ENCODE measurements around the gene SEC62.

SEC62 gene

DNA sequence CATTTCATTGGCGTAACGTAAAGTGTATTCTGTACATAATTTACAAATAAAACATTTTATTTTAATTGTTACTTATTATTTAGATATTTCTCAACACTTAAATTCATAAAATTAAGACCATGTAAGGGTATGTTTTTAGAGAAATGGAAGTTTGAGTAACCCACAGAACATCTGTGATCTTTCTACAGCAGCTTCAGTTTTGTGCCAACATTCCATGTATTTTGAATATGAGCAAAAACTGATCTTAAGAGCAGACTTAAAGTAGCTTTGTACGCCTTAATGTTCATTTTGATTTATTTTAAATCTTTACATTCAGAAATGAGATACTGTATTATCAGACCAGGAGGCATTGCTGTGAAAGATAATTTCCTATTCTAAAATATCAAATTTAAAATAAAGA is 27.2 kb downstream of the SEC62 start:
- peaks cover 13% of the 10 kb centered on the region for H3K4me1 ChIP-seq (ENCODE audit: low read depth, poor library complexity, severe bottlenecking)
- H2AFZ ChIP-seq (ENCODE audit: low read depth), result no peak overlapping the region
- no peak for TF ChIP-seq CTCF (conservative IDR thresholded peaks at IDR 0.05; ENCODE audit: low read depth, low read length)
- no peak overlapping the region for H3K9ac ChIP-seq
- H3K36me3 ChIP-seq (ENCODE audit: insufficient read depth), result no peaks in the 10 kb centered on the region; the same call in 1 of the 2 replicates
- H4K20me1 ChIP-seq (ENCODE audit: insufficient read depth), result no peaks in the 10 kb centered on the region
- no peak overlapping the region for H3K27ac ChIP-seq
- H3K4me3 ChIP-seq (IDR thresholded peaks at IDR 0.05; ENCODE audit: insufficient read depth, low read depth, low read length), result no peak overlapping the region
- H3K4me2 ChIP-seq, result no peak overlapping the region
- H3K79me2 ChIP-seq (ENCODE audit: insufficient read depth, low read depth), result no peaks in the 10 kb centered on the region
- no peaks in the 10 kb centered on the region for H3K27me3 ChIP-seq (ENCODE audit: insufficient read depth, low read depth)

GRCh38 chr3:169996063-169996462 is 29.5 kb downstream of the SEC62 start:
- Histone ChIP-seq H3K4me2 (no peak overlapping the region), H3K79me2 (ENCODE audit: insufficient read depth, low read depth) (no peaks in the 10 kb centered on the region), H3K4me1 (ENCODE audit: low read depth, poor library complexity, severe bottlenecking) (peaks cover 19% of the 10 kb centered on the region), H2AFZ (ENCODE audit: low read depth) (no peak overlapping the region), H3K4me3 (IDR thresholded peaks at IDR 0.05; ENCODE audit: insufficient read depth, low read depth, low read length) (no peak overlapping the region), H3K9ac (no peak overlapping the region), H3K27ac (no peak overlapping the region), H4K20me1 (ENCODE audit: insufficient read depth) (no peaks in the 10 kb centered on the region), H3K36me3 (ENCODE audit: insufficient read depth) (no peaks in the 10 kb centered on the region), H3K27me3 (ENCODE audit: insufficient read depth, low read depth) (no peaks in the 10 kb centered on the region)
- TF ChIP-seq CTCF (conservative IDR thresholded peaks at IDR 0.05; ENCODE audit: low read depth, low read length), result no peak

- TF ChIP-seq CTCF (conservative IDR thresholded peaks at IDR 0.05; ENCODE audit: low read depth, low read length), result no peak
Measured at GRCh38 chr3:169998668-169999131, 32.1 kb downstream of the SEC62 start.

DNA sequence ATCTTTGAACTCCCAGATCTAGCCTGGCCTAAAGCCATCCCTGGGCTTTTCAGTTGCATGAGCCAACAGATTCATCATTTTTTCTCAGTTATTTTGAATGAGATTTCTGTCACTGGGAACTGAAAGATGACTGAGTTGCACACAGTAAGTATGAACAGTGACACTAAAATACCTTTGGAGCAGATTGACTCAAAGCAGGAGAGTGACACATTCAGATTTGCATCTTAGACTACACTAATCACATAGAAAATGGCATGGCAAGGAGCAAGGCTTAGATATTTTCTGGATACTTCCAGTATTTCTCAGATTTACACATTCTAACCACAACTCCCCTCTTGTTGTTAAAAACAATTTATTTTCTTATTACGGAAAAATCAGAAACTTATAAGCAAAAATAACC is 32.8 kb downstream of the SEC62 start:
- H3K79me2 ChIP-seq (ENCODE audit: insufficient read depth, low read depth), result no peaks in the 10 kb centered on the region
- peaks cover 19% of the 10 kb centered on the region for H3K4me1 ChIP-seq (ENCODE audit: low read depth, poor library complexity, severe bottlenecking)
- H3K4me2 ChIP-seq, result no peak overlapping the region
- H4K20me1 ChIP-seq (ENCODE audit: insufficient read depth), result no peaks in the 10 kb centered on the region
- TF ChIP-seq CTCF (conservative IDR thresholded peaks at IDR 0.05; ENCODE audit: low read depth, low read length), result no peak
- H2AFZ ChIP-seq (ENCODE audit: low read depth), result no peak overlapping the region
- H3K27ac ChIP-seq, result no peak overlapping the region
- H3K9ac ChIP-seq, result no peak overlapping the region
- H3K4me3 ChIP-seq (IDR thresholded peaks at IDR 0.05; ENCODE audit: insufficient read depth, low read depth, low read length), result no peak overlapping the region
- no peaks in the 10 kb centered on the region for H3K27me3 ChIP-seq (ENCODE audit: insufficient read depth, low read depth)
- no peaks in the 10 kb centered on the region for H3K36me3 ChIP-seq (ENCODE audit: insufficient read depth)

More at GRCh38 chr3:169998668-169999131, 32.1 kb downstream of the SEC62 start:
- H3K27me3 ChIP-seq (ENCODE audit: insufficient read depth, low read depth), result no peaks in the 10 kb centered on the region
- no peaks in the 10 kb centered on the region for H4K20me1 ChIP-seq (ENCODE audit: insufficient read depth)
- H2AFZ ChIP-seq (ENCODE audit: low read depth), result no peak overlapping the region
- H3K79me2 ChIP-seq (ENCODE audit: insufficient read depth, low read depth), result no peaks in the 10 kb centered on the region
- H3K4me3 ChIP-seq (IDR thresholded peaks at IDR 0.05; ENCODE audit: insufficient read depth, low read depth, low read length), result no peak overlapping the region
- H3K36me3 ChIP-seq (ENCODE audit: insufficient read depth), result no peaks in the 10 kb centered on the region
- no peak overlapping the region for H3K9ac ChIP-seq
- no peak overlapping the region for H3K4me2 ChIP-seq
- 0 out of 2 replicates have a peak overlapping the region, but pooled peaks have one; percentile 3 for H3K27ac ChIP-seq
- H3K4me1 ChIP-seq (ENCODE audit: low read depth, poor library complexity, severe bottlenecking), result peaks cover 19% of the 10 kb centered on the region
